Islet precursor cell (in vitro differentiated cells): ENCODE results near the gene CCNL2.
"Not testable (repeated sequence)": the region's sequence is repeated elsewhere in the genome, so short reads cannot be mapped to it uniquely, and the experiment has no call there.

Experiments
- DNase-seq: peaks from one replicate; pipeline ENCODE4 v3.0.0-alpha.2; 2018

Gene CCNL2

DNA sequence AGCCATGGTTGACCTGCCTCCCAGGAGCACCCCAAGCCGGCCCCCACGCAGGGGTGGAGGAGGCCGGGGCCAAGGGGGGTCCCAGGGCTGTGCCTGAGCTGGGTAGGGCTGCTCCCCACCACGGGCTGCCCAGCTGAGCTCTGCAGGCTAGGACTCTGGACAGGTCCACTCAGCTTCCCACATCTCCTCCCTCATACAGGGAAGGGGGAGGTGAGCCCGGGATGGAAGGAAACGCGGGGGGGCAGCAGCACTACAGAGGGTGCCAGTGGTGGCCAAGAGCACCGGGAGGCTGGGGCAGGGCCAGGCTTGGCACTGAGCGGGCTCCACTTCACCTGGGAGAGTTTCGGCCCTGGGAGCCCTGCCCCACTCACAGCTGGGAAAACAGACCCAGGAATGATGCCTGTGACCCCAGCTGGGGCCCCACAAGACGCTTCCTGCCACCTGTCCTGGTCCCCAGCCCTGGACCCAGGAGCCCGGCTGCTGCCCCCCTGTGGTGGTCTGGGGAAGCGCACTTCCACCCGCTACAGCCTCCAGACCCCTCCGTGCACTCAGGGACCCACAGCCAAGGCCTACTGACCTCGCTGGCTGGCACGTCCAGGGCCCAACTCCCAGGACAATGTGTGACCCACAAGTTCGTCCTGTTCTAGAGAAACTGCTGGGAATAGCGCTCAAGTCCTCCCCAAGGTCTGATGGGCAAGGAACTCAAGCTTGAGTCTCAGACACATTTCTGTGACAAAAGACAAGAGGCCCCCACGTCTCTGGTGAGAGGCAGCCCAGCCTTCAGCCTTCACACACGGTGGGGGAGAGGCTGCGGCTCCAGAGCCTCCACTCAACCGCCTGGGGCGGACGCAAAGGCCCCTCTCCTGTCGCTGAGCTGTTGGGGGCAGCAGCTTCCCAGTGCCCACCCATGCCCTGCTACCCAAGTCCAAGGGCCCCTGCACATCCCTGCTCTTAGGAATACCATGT, 27.1 kb downstream of the CCNL2 start:
- peak; percentile 86 for DNase-seq

DNA sequence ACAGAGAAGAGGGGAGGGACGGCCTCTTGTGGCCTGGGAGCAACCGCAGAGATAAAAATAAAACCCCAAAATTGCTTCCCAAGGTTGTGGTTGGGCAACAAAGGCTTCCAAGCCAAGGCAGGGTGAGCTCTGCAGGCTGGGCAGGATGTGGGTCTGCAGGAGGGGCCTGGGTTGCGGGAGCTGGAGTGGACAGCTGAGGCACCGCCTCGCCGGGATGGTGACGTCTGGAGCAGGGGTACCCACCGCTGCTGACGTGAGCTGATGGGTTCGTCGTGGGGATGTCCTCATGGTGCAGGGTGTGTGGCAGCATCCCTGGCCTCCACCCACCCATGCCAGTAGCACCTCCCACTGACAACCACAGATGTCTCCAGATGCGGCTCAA, 27.8 kb downstream of the CCNL2 start:
- no peak for DNase-seq

DNA sequence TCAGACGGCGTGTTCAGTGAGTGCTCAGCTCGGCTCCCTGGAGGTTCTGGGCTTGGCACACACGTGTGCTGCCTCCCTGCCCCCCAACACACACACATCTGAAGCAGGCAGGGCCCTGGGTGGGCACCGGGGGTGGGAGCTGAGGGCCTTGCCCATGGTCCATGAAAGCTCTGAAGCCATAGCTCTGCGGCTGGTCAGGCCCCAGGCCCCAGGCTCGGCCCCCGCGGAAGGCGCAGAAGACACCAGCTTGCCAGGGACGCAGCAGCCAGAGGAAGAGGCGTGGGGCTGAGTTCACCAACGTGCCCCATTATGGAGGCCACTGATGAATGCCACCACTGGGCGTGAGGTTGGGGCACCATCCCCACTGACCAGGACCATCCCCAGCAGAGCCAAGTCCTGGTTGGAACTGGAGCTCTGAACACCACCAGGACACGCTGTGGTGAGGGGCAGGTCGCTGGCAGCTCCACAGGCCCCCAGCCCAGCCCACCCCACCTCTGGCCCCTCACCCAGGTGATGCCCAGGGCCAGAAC, 28.3 kb downstream of the CCNL2 start:
- DNase-seq = no peak

DNA sequence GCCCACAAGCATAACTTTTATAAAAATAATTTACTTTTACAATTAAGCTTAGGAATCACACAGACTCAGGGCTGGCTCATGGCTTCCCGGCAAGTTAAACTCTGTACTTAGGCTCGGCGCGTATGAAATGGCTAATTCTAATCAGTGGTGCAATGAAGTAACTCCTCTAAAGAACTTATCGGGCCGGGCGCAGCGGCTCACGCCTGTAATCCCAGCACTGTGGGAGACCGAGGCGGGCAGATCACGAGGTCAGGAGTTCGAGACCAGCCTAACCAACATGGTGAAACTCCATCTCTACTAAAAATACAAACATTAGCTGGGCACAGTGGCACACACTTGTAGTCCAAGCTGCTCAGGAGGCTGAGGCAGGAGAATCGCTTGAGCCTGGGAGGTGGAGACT, 29.0 kb downstream of the CCNL2 start:
- not testable (repeated sequence) for DNase-seq

DNA sequence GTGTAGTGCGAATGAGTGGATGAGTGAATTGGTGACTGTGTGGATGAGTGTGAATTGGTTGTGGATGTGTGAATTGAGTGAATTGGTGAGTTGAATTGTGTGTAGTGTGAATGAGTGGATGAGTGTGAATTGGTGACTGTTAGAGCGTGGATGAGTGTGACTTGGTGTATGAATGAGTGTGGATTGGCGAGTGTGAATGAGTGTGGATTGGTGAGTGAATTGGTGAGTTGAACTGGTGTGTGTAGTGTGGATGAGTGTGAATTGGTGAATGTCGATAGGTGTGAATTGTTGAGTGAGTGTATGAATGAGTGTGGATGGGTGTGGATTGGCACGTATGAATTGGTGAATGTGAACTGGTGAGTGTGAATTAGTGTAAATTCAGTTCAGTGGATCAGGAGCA, 31.8 kb downstream of the CCNL2 start:
- DNase-seq = no peak

- DNase-seq = no peak
Measured at GRCh38 chr1:1366699-1367066, 32.5 kb downstream of the CCNL2 start.

GRCh38 chr1:1365875-1366698, 33.0 kb downstream of the CCNL2 start:
- DNase-seq = no peak

- no peak for DNase-seq
Measured at GRCh38 chr1:1364266-1364665, 34.9 kb downstream of the CCNL2 start.

- peak; percentile 89 for DNase-seq
Measured at GRCh38 chr1:1361982-1362423, 37.1 kb downstream of the CCNL2 start.

- no peak for DNase-seq
Measured at GRCh38 chr1:1361233-1361981, 37.7 kb downstream of the CCNL2 start.

DNA sequence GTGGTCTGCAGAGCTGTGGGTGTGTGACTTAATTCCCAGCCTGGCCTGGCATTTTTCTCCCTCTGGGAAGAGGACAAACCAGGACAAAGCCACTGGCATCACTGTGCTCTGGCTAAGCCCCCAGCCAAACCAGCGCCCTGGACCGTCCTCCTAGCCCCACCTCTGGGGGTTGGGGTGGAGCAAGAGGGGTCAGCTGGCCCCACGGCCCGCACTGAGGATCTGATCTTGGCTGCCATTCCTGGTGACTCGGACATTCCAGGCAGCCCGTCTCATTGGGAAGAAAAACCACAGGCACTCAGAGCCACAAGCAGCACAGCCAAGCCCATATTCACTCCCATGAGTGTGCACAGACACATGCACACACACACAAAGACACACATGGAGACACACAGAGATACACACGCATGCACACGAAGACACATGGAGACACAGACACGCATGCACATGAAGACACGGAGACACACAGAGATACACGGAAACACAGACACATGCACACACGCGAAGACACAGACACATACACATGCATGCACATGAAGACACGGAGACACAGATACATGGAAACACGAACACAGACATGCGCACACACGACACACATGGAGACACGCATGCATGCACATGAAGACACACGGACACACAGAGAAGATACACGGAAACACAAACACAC, 38.5 kb downstream of the CCNL2 start:
- DNase-seq = peak; percentile 99

- DNase-seq = peak; percentile 88
Measured at GRCh38 chr1:1359664-1360468, 39.3 kb downstream of the CCNL2 start.

DNA sequence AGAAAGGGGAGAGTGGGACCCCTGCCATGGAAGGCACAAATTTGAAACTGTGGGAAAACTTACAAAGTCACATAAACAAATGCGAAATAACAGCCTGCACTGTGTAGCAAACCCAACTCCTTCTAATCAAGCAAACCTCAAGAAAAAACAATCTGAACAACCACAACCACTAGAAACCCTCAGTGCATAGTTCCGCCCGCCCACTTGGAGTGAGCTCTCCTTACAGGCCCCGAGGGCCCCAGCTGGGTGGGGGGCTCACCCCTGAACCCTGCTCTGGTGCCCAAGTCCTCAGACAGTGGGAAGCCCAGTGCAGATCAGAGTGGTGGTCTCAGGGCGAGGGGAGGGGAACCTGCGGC, 39.8 kb downstream of the CCNL2 start:
- DNase-seq = no peak

GRCh38 chr1:1358433-1359271, 40.5 kb downstream of the CCNL2 start, which contains the start of gene MXRA8:
MXRA8 (minus strand) TSS chr1:1358555; CDS start chr1:1358504, 51 bp downstream.
- DNase-seq = peak; percentile 93

DNA sequence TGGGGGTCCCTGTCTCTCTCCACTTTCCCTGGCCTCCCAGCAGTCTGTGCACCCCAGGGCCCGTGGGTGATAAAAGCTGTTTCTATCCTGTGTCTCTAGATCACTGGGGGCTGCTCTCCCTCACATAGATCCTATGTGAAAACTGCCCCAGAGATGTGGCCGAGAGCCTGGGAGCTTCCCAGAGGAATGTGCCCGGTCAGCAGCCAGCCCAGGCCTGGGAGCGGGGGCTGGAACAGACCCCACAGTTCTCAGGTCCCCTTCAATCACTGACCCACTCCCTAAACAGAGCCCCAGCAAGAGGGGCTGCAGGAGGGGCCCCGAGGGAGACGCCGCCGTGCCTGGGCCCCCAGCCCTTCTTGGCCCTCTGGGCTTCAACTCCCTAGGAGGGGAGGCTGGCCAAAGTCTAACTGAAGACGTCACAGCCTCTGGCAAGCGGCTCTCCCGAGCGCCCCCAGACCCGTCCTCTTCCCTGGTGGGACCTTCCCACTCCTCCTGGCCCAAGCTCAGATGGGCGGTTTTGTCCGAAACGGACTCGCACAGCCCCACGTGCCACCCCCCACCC, 41.2 kb downstream of the CCNL2 start:
- DNase-seq = no peak

GRCh38 chr1:1356796-1357401, 42.2 kb downstream of the CCNL2 start:
- DNase-seq = no peak

DNA sequence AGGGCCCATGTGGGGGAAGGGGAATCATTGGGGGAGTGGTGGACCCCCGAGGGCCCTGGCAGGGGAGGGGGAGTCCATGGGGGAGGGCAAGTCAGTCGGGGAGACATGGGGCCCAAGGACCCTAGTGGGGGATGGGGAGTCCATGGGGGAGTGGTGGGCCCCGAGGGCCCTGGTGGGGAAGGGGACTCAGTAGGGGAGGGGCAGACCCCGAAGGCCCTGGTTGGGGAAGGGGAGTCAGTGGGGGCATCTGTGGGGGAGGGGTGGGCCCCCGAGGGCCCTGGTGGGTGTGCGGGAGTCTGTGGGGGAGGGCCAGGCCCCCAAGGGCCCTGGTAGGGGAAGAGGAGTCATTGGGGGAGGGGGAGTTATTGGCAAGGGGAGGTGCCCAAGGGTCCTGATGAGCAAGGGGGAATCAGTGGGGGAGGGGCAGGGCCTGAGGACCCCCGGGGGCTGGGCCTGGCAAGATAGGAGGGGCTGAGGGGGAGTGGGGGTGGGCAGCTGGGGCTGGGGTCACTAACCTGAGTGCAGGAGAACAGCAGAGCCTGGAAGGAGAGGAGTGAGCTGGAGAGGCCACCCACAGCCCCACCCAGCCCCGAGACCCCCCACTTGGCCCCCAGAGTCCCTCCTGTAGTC, 42.9 kb downstream of the CCNL2 start:
- no peak for DNase-seq

- no peak for DNase-seq
Measured at GRCh38 chr1:1355416-1355815, 43.7 kb downstream of the CCNL2 start.
